22Rv1 (cell line): ENCODE data around the gene OAF.

Experiments used
- ZFX ChIP-seq: fragments of 450-650 bp; IDR thresholded peaks from 2 replicates; pipeline ENCODE4 v1.6.1; 2017; ENCODE audit warnings: antibody characterized with exemption, borderline replicate concordance
- TF ChIP-seq, protein P1 (sequence below): fragments of 450-650 bp; IDR thresholded peaks from 2 replicates; pipeline ENCODE4 v1.5.1; 2017; ENCODE audit warnings: mild to moderate bottlenecking

- TF ChIP-seq, protein P1, sequence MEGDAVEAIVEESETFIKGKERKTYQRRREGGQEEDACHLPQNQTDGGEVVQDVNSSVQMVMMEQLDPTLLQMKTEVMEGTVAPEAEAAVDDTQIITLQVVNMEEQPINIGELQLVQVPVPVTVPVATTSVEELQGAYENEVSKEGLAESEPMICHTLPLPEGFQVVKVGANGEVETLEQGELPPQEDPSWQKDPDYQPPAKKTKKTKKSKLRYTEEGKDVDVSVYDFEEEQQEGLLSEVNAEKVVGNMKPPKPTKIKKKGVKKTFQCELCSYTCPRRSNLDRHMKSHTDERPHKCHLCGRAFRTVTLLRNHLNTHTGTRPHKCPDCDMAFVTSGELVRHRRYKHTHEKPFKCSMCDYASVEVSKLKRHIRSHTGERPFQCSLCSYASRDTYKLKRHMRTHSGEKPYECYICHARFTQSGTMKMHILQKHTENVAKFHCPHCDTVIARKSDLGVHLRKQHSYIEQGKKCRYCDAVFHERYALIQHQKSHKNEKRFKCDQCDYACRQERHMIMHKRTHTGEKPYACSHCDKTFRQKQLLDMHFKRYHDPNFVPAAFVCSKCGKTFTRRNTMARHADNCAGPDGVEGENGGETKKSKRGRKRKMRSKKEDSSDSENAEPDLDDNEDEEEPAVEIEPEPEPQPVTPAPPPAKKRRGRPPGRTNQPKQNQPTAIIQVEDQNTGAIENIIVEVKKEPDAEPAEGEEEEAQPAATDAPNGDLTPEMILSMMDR = no peak
- no peak for TF ChIP-seq ZFX
Observed at GRCh38 chr11:120216426-120217102, 5.7 kb downstream of the OAF start.
